CD14-positive monocyte (primary cell): ENCODE measurements around the gene GLB1L3. TPM values are rescaled to one million over a fixed set of nuclear protein-coding genes. Genes with fewer than 3 reads are reported as not detected.

ENCODE experiments used
- DNase-seq, 3 donors: peaks; one replicate each; pipeline ENCODE4 v3.0.0-alpha.2; 2011 to 2022
- H2AFZ ChIP-seq: 2 replicates; pipeline ENCODE4 v1.6.0; 2012; ENCODE audit warnings: mild to moderate bottlenecking, low read depth, low read length, inconsistent platforms; ENCODE audit not compliant: insufficient read depth, poor library complexity, severe bottlenecking
- H3K27ac ChIP-seq, 2 donors: 1 replicate in 1 of 2; 2 replicates in 1 of 2; pipeline ENCODE4 v1.5.1; 2012 to 2013; ENCODE audit warnings: low read length in 2 of 2, control low read depth in 1 of 2, inconsistent platforms in 1 of 2, low read depth in 1 of 2, mild to moderate bottlenecking in 1 of 2
- H3K27me3 ChIP-seq, 2 donors: one replicate each; pipeline versions ENCODE4 v1.6.0 to v1.6.1; 2011 to 2013; ENCODE audit warnings: low read length in 2 of 2; ENCODE audit not compliant: control insufficient read depth in 2 of 2, insufficient read depth in 2 of 2
- H3K36me3 ChIP-seq, 2 donors: replicated peaks in 1 of 2; 1 replicate in 1 of 2; 2 replicates in 1 of 2; pipeline versions ENCODE4 v1.5.1 to v1.6.1; 2012 to 2013; ENCODE audit warnings: low read length in 2 of 2, control low read depth in 1 of 2, inconsistent platforms in 1 of 2, mild to moderate bottlenecking in 1 of 2; ENCODE audit not compliant: insufficient read depth in 2 of 2, control insufficient read depth in 1 of 2
- H3K4me1 ChIP-seq, 2 donors: 1 replicate in 1 of 2; 2 replicates in 1 of 2; pipeline versions ENCODE4 v1.5.1 to v1.6.1; 2012 to 2013; ENCODE audit warnings: low read length in 2 of 2, control low read depth in 1 of 2, inconsistent platforms in 1 of 2, mild to moderate bottlenecking in 1 of 2, moderate library complexity in 1 of 2; ENCODE audit not compliant: insufficient read depth in 2 of 2, control insufficient read depth in 1 of 2
- H3K4me2 ChIP-seq: replicated peaks from 2 replicates; pipeline ENCODE3; 2012; ENCODE audit warnings: low read length, moderate library complexity, mild to moderate bottlenecking; ENCODE audit not compliant: poor library complexity, severe bottlenecking; ENCODE audit errors: extremely low read depth
- H3K4me3 ChIP-seq, 3 experiments: fragments of 200-600 bp in 1 of 3; sonication (generic) in 1 of 3; replicated peaks in 1 of 3; 1 replicate in 2 of 3; 2 replicates in 1 of 3; pipeline ENCODE4 v1.5.1; 2011 to 2013; ENCODE audit warnings: low read length in 3 of 3, mild to moderate bottlenecking in 3 of 3, control low read depth in 2 of 3, low read depth in 2 of 3, inconsistent platforms in 1 of 3, moderate library complexity in 1 of 3
- H3K79me2 ChIP-seq: 2 replicates; pipeline ENCODE4 v1.6.0; 2012; ENCODE audit warnings: mild to moderate bottlenecking, control low read depth, inconsistent platforms, low read length, moderate library complexity; ENCODE audit not compliant: insufficient read depth
- H3K9ac ChIP-seq: 2 replicates; pipeline ENCODE4 v1.6.0; 2017; ENCODE audit warnings: low read length, mild to moderate bottlenecking; ENCODE audit not compliant: insufficient read depth, poor library complexity, severe bottlenecking
- H3K9me3 ChIP-seq, 2 donors: replicated peaks in 1 of 2; 1 replicate in 1 of 2; 2 replicates in 1 of 2; pipeline versions ENCODE4 v1.5.1 to v1.6.1; 2012 to 2013; ENCODE audit warnings: low read length in 2 of 2, control low read depth in 1 of 2; ENCODE audit not compliant: control insufficient read depth in 1 of 2, insufficient read depth in 1 of 2
- H4K20me1 ChIP-seq: 2 replicates; pipeline ENCODE4 v1.6.0; 2012; ENCODE audit warnings: mild to moderate bottlenecking, low read length, control low read depth, moderate library complexity; ENCODE audit not compliant: insufficient read depth
- H3K27ac Mint-ChIP-seq, 7 donors: one replicate each; pipeline ENCODE4 v1.8.0; 2020; ENCODE audit warnings: mild to moderate bottlenecking in 7 of 7, mixed read lengths in 7 of 7, moderate library complexity in 6 of 7, inconsistent platforms in 2 of 7
- H3K27me3 Mint-ChIP-seq, 3 donors: one replicate each; pipeline ENCODE4 v1.8.0; 2021 to 2022; ENCODE audit warnings: low read depth in 3 of 3, mild to moderate bottlenecking in 3 of 3, mixed read lengths in 3 of 3, moderate library complexity in 3 of 3, inconsistent platforms in 1 of 3
- H3K36me3 Mint-ChIP-seq, 2 donors: one replicate each; pipeline ENCODE4 v1.8.0; 2020; ENCODE audit warnings: mixed read lengths in 2 of 2, inconsistent platforms in 1 of 2, mild to moderate bottlenecking in 1 of 2
- H3K4me1 Mint-ChIP-seq: one replicate; pipeline ENCODE4 v1.8.0; 2020; ENCODE audit warnings: mild to moderate bottlenecking, mixed read lengths
- H3K4me3 Mint-ChIP-seq, 2 donors: one replicate each; pipeline ENCODE4 v1.8.0; 2020; ENCODE audit warnings: mild to moderate bottlenecking in 2 of 2, mixed read lengths in 2 of 2, moderate library complexity in 1 of 2
- H3K9me3 Mint-ChIP-seq, 7 donors: one replicate each; pipeline ENCODE4 v1.8.0; 2020 to 2022; ENCODE audit warnings: mixed read lengths in 7 of 7, mild to moderate bottlenecking in 6 of 7, moderate library complexity in 6 of 7, inconsistent platforms in 2 of 7
- CTCF ChIP-seq: fragments of 200-600 bp; IDR thresholded peaks from one replicate; pipeline ENCODE4 v1.8.0; 2022; ENCODE audit warnings: antibody characterized with exemption, mild to moderate bottlenecking
- WGBS: methylation state at CpG from one replicate; pipeline ENCODE4 v1.1.5; 2013; ENCODE audit warnings: missing lambda C conversion rate; ENCODE audit not compliant: insufficient coverage; 5-methylcytosine and 5-hydroxymethylcytosine counted together
- intact Hi-C, 2 donors: fragments of 100-400 bp; cut with micrococcal nuclease; formaldehyde crosslinking; loops; one replicate each; pipeline versions ENCODE4 v1.15.0 to v1.15.1; 2023
- polyA plus RNA-seq, 3 donors: library from polyadenylated mRNA; depleted of rRNA in 1 of 3; unstranded in 2 of 3; stranded (reverse) in 1 of 3; fragments of 300-500 nt in 2 of 3; fragments of >200 nt in 1 of 3; fragmentation: Illumina TruSeq in 2 of 3; gene quantifications; 1 replicate in 2 of 3; 2 replicates in 1 of 3; pipeline ENCODE4 v1.2.3, GENCODE V29; 2012 to 2021

GLB1L3 gene
- polyA plus RNA-seq, 3 donors, result not detected

- Mint-ChIP-seq H3K9me3 (peaks cover 0 to 3% (median 0%) of the 10 kb centered on the region in 7 donors), H3K4me3 (no peak overlapping the region), H3K36me3 (no peaks in the 10 kb centered on the region), H3K4me1 (no peaks in the 10 kb centered on the region), H3K27me3 (peaks cover 11 to 25% (median 12%) of the 10 kb centered on the region in 3 donors), H3K27ac (no peak overlapping the region)
- H3K4me1 ChIP-seq, result no peaks in the 10 kb centered on the region
- H3K27ac ChIP-seq, result no peak overlapping the region
- H3K27me3 ChIP-seq, result no peaks in the 10 kb centered on the region
- no peaks in the 10 kb centered on the region for H4K20me1 ChIP-seq
- no peaks in the 10 kb centered on the region for H3K79me2 ChIP-seq
- DNase-seq, result no peak
- H3K36me3 ChIP-seq, result no peaks in the 10 kb centered on the region
- no peak overlapping the region for H3K4me2 ChIP-seq
- no peak overlapping the region for H3K4me3 ChIP-seq
- no peak overlapping the region for H2AFZ ChIP-seq
- no peak for TF ChIP-seq CTCF
- WGBS, result 96% methylated on average over 5 of the region's 9 CpGs
- intact Hi-C loops, result no loop called here
- no peaks in the 10 kb centered on the region for H3K9me3 ChIP-seq
- H3K9ac ChIP-seq, result no peak overlapping the region
Measured at GRCh38 chr11:134294664-134295063, 18.5 kb downstream of the GLB1L3 start.

- Mint-ChIP-seq H3K27ac (no peak overlapping the region), H3K36me3 (no peaks in the 10 kb centered on the region), H3K9me3 (peaks cover 5 to 13% (median 8%) of the 10 kb centered on the region in 7 donors), H3K4me3 (no peak overlapping the region), H3K27me3 (peaks cover 3 to 4% (median 4%) of the 10 kb centered on the region in 3 donors), H3K4me1 (no peaks in the 10 kb centered on the region)
- Histone ChIP-seq H3K4me1 (no peaks in the 10 kb centered on the region), H3K36me3 (no peaks in the 10 kb centered on the region), H4K20me1 (no peaks in the 10 kb centered on the region), H3K79me2 (no peaks in the 10 kb centered on the region), H2AFZ (no peak overlapping the region), H3K4me2 (no peak overlapping the region), H3K9ac (no peak overlapping the region), H3K9me3 (peaks cover 3 to 6% of the 10 kb centered on the region in 2 donors), H3K27me3 (no peaks in the 10 kb centered on the region), H3K27ac (no peak overlapping the region), H3K4me3 (no peak overlapping the region)
- DNase-seq, result no peak
- intact Hi-C loops, result no loop called here
- no peak for TF ChIP-seq CTCF
- WGBS, result 81% methylated on average over 8 of the region's 12 CpGs
Measured at GRCh38 chr11:134312223-134312622, 36.0 kb downstream of the GLB1L3 start.
